ENCODE measurements around the gene TBC1D10A.

TBC1D10A gene

GRCh38 chr22:30294830-30295229 is 31.9 kb downstream of the TBC1D10A start:
- no peaks in the 10 kb centered on the region for H3K27me3 Mint-ChIP-seq
- ATAC-seq (ENCODE audit: low read depth) (no peak), DNase-seq (ENCODE audit: low spot score in 2 of 2) (no peak)
- no peak overlapping the region for H3K4me3 Mint-ChIP-seq
- no peaks in the 10 kb centered on the region for H3K9me3 Mint-ChIP-seq
- peaks cover 16% of the 10 kb centered on the region for H3K4me1 Mint-ChIP-seq
- H3K36me3 Mint-ChIP-seq = peaks cover 31% of the 10 kb centered on the region
- H3K27ac Mint-ChIP-seq = no peak overlapping the region

- no peak overlapping the region for H3K27ac Mint-ChIP-seq
- H3K27me3 Mint-ChIP-seq = no peaks in the 10 kb centered on the region
- H3K36me3 Mint-ChIP-seq = peaks cover 31% of the 10 kb centered on the region
- H3K4me3 Mint-ChIP-seq = no peak overlapping the region
- ATAC-seq (ENCODE audit: low read depth) (no peak), DNase-seq (ENCODE audit: low spot score in 2 of 2) (no peak)
- H3K4me1 Mint-ChIP-seq = peaks cover 16% of the 10 kb centered on the region
- H3K9me3 Mint-ChIP-seq = no peaks in the 10 kb centered on the region
Measured at GRCh38 chr22:30294066-30294465, 32.7 kb downstream of the TBC1D10A start.

DNA sequence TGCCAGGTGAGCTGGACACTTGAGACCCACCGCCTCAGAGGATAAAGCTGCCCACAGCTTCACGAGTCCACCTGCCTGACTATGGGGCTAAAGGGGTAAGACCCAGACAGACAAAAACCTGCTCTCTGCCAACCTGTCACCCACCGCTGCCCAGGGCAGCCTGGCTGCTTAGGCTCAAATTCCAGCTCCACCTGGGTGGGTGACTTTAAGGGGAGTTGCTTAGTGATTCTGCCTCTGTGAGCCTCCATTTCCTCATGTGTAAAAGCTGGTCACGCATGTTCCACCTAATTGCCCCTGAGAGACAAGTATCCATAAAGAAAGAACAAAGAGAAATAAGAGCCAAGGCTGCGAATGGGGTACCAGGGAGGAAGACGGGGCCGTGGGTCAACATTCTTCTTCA is 33.7 kb downstream of the TBC1D10A start:
- ATAC-seq (ENCODE audit: low read depth) = no peak
- Mint-ChIP-seq H3K4me3 (no peak overlapping the region), H3K27me3 (no peaks in the 10 kb centered on the region), H3K9me3 (no peaks in the 10 kb centered on the region), H3K36me3 (peaks cover 27% of the 10 kb centered on the region), H3K4me1 (peaks cover 22% of the 10 kb centered on the region), H3K27ac (no peak overlapping the region)
- no peak for DNase-seq (ENCODE audit: low spot score in 2 of 2)

DNA sequence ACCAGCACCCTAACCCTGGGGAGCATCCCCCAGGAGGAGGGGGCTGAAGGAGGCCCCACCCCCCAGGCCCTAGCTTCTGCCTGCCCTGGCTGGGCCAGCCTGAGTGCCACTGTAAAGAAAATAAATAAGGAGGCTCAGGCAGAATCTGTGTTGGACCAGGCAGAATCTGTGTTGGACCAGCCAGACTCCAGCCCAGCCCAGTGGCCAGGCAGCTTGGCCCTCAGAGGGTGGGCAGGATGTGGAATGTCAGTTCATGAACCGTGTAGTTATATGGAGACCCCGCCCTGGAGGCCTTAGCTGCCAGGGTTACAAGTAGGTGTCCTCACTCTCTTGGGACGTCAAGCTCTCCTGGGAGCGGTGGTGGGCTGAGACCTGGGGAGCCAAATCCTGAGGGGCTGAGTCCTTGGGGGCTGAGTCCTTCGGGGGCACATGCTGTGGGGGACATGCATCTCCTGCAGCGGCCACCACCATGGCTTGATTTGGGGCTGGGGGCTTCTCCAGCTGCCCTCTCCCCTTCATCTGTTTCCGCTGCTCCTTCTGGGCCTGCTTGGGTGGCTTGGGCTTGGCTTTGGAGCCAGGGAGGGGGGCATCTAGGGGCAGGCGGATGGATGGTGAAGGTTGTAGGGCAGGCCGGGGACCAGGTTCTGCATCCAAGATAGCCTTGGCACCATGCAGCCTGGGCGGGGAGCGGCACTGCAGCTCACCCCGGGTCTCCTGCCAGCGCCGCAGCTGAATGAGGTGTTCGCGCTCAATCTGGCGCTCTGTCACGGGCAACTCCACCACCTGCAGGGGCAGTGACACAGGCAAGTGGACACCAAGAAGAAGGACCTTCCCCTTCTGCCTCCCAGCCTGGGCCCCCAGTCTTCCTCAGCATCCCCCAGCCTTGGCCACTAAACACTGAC is 34.4 kb downstream of the TBC1D10A start:
- Mint-ChIP-seq H3K27ac (peak overlapping the region; percentile 85), H3K36me3 (peaks cover 25% of the 10 kb centered on the region), H3K27me3 (no peaks in the 10 kb centered on the region), H3K4me3 (no peak overlapping the region), H3K4me1 (peaks cover 25% of the 10 kb centered on the region), H3K9me3 (no peaks in the 10 kb centered on the region)
- DNase-seq (ENCODE audit: low spot score in 2 of 2) = no peak
- ATAC-seq (ENCODE audit: low read depth) = no peak

DNA sequence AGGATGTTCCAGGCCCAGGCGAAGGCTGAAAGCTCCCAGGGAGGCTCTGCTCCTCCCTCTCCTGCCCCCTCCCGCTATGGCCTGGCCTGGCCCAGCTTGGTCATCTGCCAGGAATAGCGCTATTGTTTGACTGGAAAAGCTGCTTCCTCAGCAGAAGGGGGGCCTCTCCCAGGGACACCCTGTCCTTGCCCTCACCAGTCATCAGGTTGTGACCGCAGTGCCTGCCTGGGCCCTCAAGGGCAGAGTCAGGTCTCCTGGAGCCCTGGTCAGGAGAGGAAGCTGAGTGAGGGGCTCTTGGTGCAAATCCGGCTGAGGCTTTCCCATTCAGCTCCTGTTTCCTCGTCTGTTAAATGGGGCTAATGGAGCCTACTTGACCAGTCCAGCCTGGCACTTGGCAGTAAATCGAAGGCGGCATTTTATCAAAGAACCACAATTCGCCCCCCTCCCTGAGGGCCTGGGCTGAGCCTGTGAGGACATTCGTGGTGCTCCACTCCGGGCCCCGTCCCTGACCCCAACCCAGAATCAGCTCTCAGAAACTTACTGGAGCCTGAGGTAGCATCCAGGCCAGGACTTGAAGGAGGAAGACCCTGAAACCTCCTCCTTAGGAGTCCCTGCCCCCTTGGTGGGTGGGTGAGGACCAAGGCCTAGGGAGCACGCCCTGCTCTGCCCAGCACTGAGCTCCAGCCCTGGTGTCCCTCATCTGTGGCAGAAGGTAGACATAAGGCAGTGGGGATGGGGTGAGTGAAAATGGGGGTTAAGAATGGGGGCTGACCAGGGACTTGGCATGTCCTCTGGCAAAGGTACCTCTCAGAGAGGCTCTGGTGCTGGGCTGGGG is 35.5 kb downstream of the TBC1D10A start:
- H3K27me3 Mint-ChIP-seq = no peaks in the 10 kb centered on the region
- no peak overlapping the region for H3K4me3 Mint-ChIP-seq
- H3K9me3 Mint-ChIP-seq = no peaks in the 10 kb centered on the region
- H3K27ac Mint-ChIP-seq = peak overlapping the region; percentile 85
- DNase-seq (ENCODE audit: low spot score in 2 of 2) (no peak), ATAC-seq (ENCODE audit: low read depth) (no peak)
- peaks cover 19% of the 10 kb centered on the region for H3K36me3 Mint-ChIP-seq
- H3K4me1 Mint-ChIP-seq = peaks cover 29% of the 10 kb centered on the region

- peak overlapping the region; percentile 77 for H3K27ac Mint-ChIP-seq
- H3K27me3 Mint-ChIP-seq = no peaks in the 10 kb centered on the region
- no peak for ATAC-seq (ENCODE audit: low read depth)
- peaks cover 29% of the 10 kb centered on the region for H3K4me1 Mint-ChIP-seq
- peaks cover 16% of the 10 kb centered on the region for H3K36me3 Mint-ChIP-seq
- DNase-seq (ENCODE audit: low spot score in 2 of 2) = no peak
- H3K9me3 Mint-ChIP-seq = no peaks in the 10 kb centered on the region
- H3K4me3 Mint-ChIP-seq = peak overlapping the region; percentile 94
Measured at GRCh38 chr22:30290342-30291057, 36.2 kb downstream of the TBC1D10A start.

GRCh38 chr22:30289980-30290313 is 36.8 kb downstream of the TBC1D10A start:
- Mint-ChIP-seq H3K27me3 (no peaks in the 10 kb centered on the region), H3K36me3 (peaks cover 18% of the 10 kb centered on the region), H3K9me3 (no peaks in the 10 kb centered on the region), H3K4me3 (peak overlapping the region; percentile 94), H3K4me1 (peaks cover 29% of the 10 kb centered on the region), H3K27ac (peak overlapping the region; percentile 77)
- DNase-seq (ENCODE audit: low spot score in 2 of 2) (no peak), ATAC-seq (ENCODE audit: low read depth) (peak; percentile 30)

DNA sequence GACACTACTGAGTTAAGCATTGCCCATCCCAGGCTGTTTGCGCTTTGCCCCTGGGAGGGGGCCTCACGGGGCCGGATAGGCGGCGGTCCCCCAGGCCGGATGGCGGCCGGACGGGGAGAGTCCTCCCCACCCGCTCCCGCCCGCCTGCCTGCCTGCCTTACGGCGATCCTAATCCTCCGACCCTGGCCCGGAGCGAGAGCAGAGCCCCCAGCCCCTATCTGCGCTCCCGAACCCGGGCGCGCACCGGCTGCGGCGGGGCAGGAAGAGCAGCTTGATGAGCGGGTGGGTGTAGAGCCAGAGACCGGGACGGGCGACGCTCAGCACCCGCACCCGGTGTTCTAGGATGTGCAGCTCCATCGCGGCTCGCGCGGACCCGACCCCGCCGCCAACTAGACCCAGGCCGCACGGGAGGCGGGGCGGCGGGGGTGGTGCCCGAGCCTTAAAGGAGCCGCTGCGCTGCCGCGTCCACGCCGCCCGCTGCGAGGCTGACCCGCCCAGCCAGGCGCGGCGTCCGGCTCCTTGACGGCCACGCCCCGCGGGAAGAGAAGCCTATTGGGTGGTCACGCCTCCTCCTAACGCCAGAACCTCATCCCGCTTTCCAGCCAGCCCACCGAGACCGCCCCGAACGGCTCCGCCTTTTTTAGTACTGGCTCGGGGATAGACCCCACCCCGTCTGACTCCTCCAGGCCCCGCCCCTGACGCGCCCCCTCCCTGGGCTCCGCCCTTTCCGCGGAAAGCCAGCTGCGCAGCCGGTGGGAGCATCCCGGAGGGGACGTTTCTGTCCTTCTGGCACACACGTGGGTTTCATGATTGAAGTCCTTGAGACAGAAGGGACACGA is 37.4 kb downstream of the TBC1D10A start, which contains the start of gene CASTOR1:
CASTOR1 (minus strand) TSS at position 365 of the 839 bp plus-strand sequence; CDS start at position 357, 8 bp downstream.
- peaks cover 29% of the 10 kb centered on the region for H3K4me1 Mint-ChIP-seq
- DNase-seq (ENCODE audit: low spot score in 2 of 2) = peak; percentile 73 to 90
- H3K36me3 Mint-ChIP-seq = peaks cover 20% of the 10 kb centered on the region
- no peaks in the 10 kb centered on the region for H3K27me3 Mint-ChIP-seq
- H3K4me3 Mint-ChIP-seq = peak within 1 kb of the TSS; percentile 94
- H3K9me3 Mint-ChIP-seq = no peaks in the 10 kb centered on the region
- peak within 1 kb of the TSS; percentile 77 for H3K27ac Mint-ChIP-seq
- ATAC-seq (ENCODE audit: low read depth) = peak; percentile 76

DNA sequence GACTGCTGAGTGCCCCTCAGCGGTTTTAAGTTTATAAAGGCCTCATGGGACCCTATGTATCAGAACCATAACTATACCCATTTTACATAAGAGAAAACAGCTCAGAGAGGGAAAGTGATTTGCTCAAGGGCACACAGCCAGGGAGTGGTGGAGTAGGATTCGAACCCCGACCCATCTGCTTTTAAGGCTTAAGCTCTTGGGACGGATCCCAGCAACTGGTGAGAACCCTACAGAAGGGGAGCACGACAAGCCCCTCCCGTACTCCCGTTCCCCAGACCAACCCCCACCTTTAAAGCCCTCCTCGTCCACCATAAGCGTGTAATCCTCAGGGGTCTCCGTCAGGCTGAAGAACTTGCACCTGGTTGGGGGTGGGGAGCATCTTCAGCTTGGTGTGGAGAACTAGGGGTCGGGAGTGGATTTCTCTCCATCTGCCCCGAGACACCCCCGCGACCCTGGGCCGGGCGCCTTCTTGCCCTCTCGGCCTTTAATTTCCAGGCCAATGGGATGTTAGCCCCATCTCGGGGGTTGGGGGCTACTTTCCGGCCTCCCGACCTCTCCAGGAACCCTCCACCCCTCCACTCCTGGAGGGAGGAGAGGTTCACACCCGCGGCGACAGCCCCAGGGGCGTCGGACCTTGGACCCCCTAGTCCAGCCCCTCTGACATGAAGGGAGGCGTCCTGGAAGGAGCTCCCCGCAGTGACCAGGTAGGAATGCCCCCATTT is 38.2 kb downstream of the TBC1D10A start:
- peak overlapping the region; percentile 69 for H3K27ac Mint-ChIP-seq
- H3K9me3 Mint-ChIP-seq = no peaks in the 10 kb centered on the region
- H3K4me1 Mint-ChIP-seq = peaks cover 29% of the 10 kb centered on the region
- peak overlapping the region; percentile 94 for H3K4me3 Mint-ChIP-seq
- DNase-seq (ENCODE audit: low spot score in 2 of 2) (peak in 1 of 2 donors; percentile 29), ATAC-seq (ENCODE audit: low read depth) (no peak)
- no peaks in the 10 kb centered on the region for H3K27me3 Mint-ChIP-seq
- peaks cover 12% of the 10 kb centered on the region for H3K36me3 Mint-ChIP-seq

DNA sequence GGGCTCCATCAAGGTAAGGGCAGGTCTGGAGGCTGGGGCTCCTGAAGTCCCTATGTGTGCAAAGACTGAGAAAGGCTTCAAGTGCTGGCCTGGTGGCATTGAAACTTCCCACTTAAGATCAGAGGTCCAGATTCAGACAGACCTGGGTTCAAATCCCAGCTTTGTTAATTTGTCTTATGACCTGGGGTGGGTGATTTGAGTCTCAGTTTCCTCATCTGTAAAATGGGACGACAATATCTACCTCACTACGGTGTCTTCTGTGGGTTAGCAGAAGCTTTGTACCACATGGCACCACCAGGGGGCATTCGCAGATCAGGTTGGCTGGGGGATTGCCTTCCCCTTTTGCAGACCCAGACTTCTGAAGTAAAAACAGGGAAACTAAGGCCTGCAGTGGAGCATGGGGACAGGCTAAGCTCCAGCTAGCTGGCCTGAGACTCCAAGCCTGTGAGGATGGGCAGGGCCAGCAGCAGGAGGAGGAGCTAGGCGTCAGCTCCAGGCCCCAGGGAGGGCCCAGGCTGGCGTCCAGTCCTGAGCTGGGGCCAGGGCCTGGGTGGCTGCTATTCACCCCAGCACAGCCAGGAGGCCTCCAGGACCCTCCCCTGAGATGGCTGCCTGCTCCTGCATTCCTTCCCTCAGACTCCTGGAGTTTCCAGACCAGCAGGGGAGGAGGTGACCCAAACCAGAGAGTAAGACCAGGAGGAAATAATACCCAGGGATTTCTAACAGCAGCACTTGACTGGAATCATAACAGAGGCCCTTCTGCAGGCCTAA is 38.9 kb downstream of the TBC1D10A start:
- no peaks in the 10 kb centered on the region for H3K9me3 Mint-ChIP-seq
- no peaks in the 10 kb centered on the region for H3K27me3 Mint-ChIP-seq
- H3K36me3 Mint-ChIP-seq = peaks cover 8% of the 10 kb centered on the region
- peak; percentile 89 for DNase-seq (ENCODE audit: low spot score in 2 of 2)
- peak overlapping the region; percentile 94 for H3K4me3 Mint-ChIP-seq
- ATAC-seq (ENCODE audit: low read depth) = peak; percentile 50
- peak overlapping the region; percentile 69 for H3K27ac Mint-ChIP-seq
- peaks cover 29% of the 10 kb centered on the region for H3K4me1 Mint-ChIP-seq

DNA sequence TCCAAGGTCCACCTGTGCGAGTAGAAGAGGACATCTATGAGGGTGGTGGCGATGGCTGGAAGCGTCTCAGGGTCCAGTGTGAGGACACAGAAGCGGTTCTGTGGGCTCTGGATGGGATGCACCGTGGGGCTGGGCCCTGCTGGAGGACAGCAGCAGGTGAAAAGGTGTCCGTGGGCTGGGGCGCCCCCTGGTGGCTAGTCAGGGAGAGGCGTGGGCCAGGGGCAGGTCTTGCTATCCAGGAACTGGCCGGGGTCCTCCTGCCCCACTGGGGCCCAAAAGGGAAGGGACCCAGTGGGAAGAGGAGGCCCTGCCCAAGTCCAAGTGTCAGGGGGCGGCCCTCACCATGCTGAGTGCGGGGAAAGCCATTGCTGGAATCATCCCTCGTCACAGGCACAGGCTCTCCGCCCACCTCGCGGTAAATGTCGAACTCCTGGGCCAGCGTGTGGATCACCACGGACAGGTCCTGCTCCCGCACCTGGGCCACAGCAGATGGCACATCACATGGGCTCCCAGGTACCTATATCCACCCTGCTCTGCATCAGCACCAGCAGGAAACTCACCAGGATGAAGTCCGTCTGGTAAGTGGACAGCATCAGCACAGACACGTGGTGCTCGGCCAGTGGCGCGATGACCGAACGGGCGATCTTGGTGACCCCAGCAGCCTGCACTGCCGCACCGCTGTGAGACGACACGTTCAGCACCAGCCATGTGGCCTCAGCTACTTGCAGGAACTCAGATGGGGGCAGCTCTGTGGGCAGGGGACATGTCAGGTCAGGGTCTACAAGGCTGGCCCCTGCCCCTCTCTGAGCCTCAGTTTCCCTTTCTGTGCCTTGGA is 39.7 kb downstream of the TBC1D10A start:
- ATAC-seq (ENCODE audit: low read depth) (peak; percentile 26), DNase-seq (ENCODE audit: low spot score in 2 of 2) (peak; percentile 83 to 92)
- Mint-ChIP-seq H3K9me3 (no peaks in the 10 kb centered on the region), H3K27me3 (peaks cover 2% of the 10 kb centered on the region), H3K4me3 (no peak overlapping the region), H3K36me3 (peaks cover 8% of the 10 kb centered on the region), H3K4me1 (peaks cover 29% of the 10 kb centered on the region), H3K27ac (no peak overlapping the region)

Data from memory B cell (primary cell).